Brain microvascular endothelial cell (primary cell): ENCODE data around the gene GRID1.

Experiments
- DNase-seq: peaks from one replicate; pipeline ENCODE4 v3.0.0-alpha.2; 2020
- H3K27ac ChIP-seq: fragments of 250-450 bp; sonication (Bioruptor Pico); 2 replicates; pipeline ENCODE4 v1.5.1; 2020; ENCODE audit warnings: mild to moderate bottlenecking, moderate library complexity
- H3K27me3 ChIP-seq: fragments of 250-450 bp; sonication (Bioruptor Pico); replicated peaks from 2 replicates; pipeline ENCODE4 v1.5.1; 2020; ENCODE audit warnings: mild to moderate bottlenecking
- H3K36me3 ChIP-seq: fragments of 250-450 bp; sonication (Bioruptor Pico); replicated peaks from 2 replicates; pipeline ENCODE4 v1.5.1; 2020; ENCODE audit warnings: mild to moderate bottlenecking
- H3K4me3 ChIP-seq: 2 replicates; pipeline ENCODE4 v1.5.1; 2011; ENCODE audit warnings: low read depth, mild to moderate bottlenecking, control low read depth, low read length, moderate library complexity
- CTCF ChIP-seq: IDR thresholded peaks from 2 replicates; pipeline ENCODE4 v1.5.1; 2011; ENCODE audit warnings: low read depth, mild to moderate bottlenecking, moderate library complexity, low read length, control low read depth, inconsistent platforms; ENCODE audit errors: missing control alignments
- in situ Hi-C: cut with HindIII; loops from 2 replicates; pipeline ENCODE4 v1.10.0; 2017; ENCODE audit warnings: low sequenced_read_pairs, low pct_ligation_motif_present

The GRID1 gene

GRCh38 chr10:85609509-85609908 lies 757.1 kb downstream of the GRID1 start:
- TF ChIP-seq CTCF, result no peak
- H3K27me3 ChIP-seq, result no peaks in the 10 kb centered on the region
- no peaks in the 10 kb centered on the region for H3K36me3 ChIP-seq
- H3K27ac ChIP-seq, result no peak overlapping the region
- in situ Hi-C loops, result no loop called here
- H3K4me3 ChIP-seq, result no peak overlapping the region
- no peak for DNase-seq

GRCh38 chr10:85608706-85609105 lies 757.9 kb downstream of the GRID1 start:
- Histone ChIP-seq H3K4me3 (no peak overlapping the region), H3K36me3 (no peaks in the 10 kb centered on the region), H3K27me3 (no peaks in the 10 kb centered on the region), H3K27ac (no peak overlapping the region)
- in situ Hi-C loops, result no loop called here
- no peak for TF ChIP-seq CTCF
- no peak for DNase-seq

GRCh38 chr10:85607043-85607695 lies 759.4 kb downstream of the GRID1 start:
- Histone ChIP-seq H3K4me3 (no peak overlapping the region), H3K36me3 (no peaks in the 10 kb centered on the region), H3K27ac (no peak overlapping the region), H3K27me3 (no peaks in the 10 kb centered on the region)
- in situ Hi-C loops, result no loop called here
- no peak for TF ChIP-seq CTCF
- no peak for DNase-seq

- Histone ChIP-seq H3K4me3 (no peak overlapping the region), H3K27me3 (no peaks in the 10 kb centered on the region), H3K27ac (no peak overlapping the region), H3K36me3 (no peaks in the 10 kb centered on the region)
- TF ChIP-seq CTCF, result no peak
- in situ Hi-C loops, result no loop called here
- no peak for DNase-seq
Measured at GRCh38 chr10:85606401-85606800, 760.2 kb downstream of the GRID1 start.

- no peak overlapping the region for H3K4me3 ChIP-seq
- no peak for TF ChIP-seq CTCF
- in situ Hi-C loops, result no loop called here
- no peak for DNase-seq
- no peaks in the 10 kb centered on the region for H3K36me3 ChIP-seq
- no peaks in the 10 kb centered on the region for H3K27me3 ChIP-seq
- no peak overlapping the region for H3K27ac ChIP-seq
Measured at GRCh38 chr10:85604884-85605283, 761.7 kb downstream of the GRID1 start.

- Histone ChIP-seq H3K36me3 (no peaks in the 10 kb centered on the region), H3K27ac (no peak overlapping the region), H3K4me3 (no peak overlapping the region), H3K27me3 (no peaks in the 10 kb centered on the region)
- no peak for DNase-seq
- TF ChIP-seq CTCF, result no peak
- in situ Hi-C loops, result no loop called here
Measured at GRCh38 chr10:85604136-85604725, 762.4 kb downstream of the GRID1 start.
